DND-41 (cell line): ENCODE measurements around the gene PDZK1.

Experiments used
- CTCF ChIP-seq: IDR thresholded peaks from 2 replicates; pipeline ENCODE4 v1.5.1; 2012; ENCODE audit warnings: borderline replicate concordance, low read length, moderate library complexity, mild to moderate bottlenecking; ENCODE audit not compliant: poor library complexity, severe bottlenecking; ENCODE audit errors: extremely low read depth
- EZH2 ChIP-seq: IDR thresholded peaks from 3 replicates; pipeline ENCODE4 v1.6.1; 2012; ENCODE audit warnings: borderline replicate concordance, low read depth, mild to moderate bottlenecking, moderate library complexity, low read length, inconsistent platforms; ENCODE audit not compliant: severe bottlenecking

- TF ChIP-seq CTCF (no peak), EZH2 (no peak)
Measured at GRCh38 chr1:145710291-145711027, 3.3 kb upstream of the PDZK1 start.
